HEK293T (cell line): Measurements from ENCODE around the gene ZNF211.

Experiments
- BHLHE40 ChIP-seq: fragments of 450-650 bp; IDR thresholded peaks from 2 replicates; pipeline ENCODE4 v1.6.1; 2016; ENCODE audit warnings: mild to moderate bottlenecking, moderate library complexity, borderline replicate concordance
- CTBP1 ChIP-seq: fragments of 450-650 bp; IDR thresholded peaks from 2 replicates; pipeline ENCODE4 v1.6.1; 2016; ENCODE audit warnings: borderline replicate concordance
- FOXK2 ChIP-seq: fragments of 450-650 bp; IDR thresholded peaks from 2 replicates; pipeline ENCODE4 v1.6.1; 2016; ENCODE audit warnings: mild to moderate bottlenecking
- FOXM1 ChIP-seq: fragments of 450-650 bp; IDR thresholded peaks from 2 replicates; pipeline ENCODE4 v1.6.1; 2017; ENCODE audit warnings: mild to moderate bottlenecking, borderline replicate concordance
- HDGF ChIP-seq: fragments of 450-650 bp; IDR thresholded peaks from 2 replicates; pipeline ENCODE4 v1.6.1; 2017; ENCODE audit warnings: antibody characterized with exemption, borderline replicate concordance
- LEF1 ChIP-seq: fragments of 450-650 bp; IDR thresholded peaks from 2 replicates; pipeline ENCODE4 v1.6.1; 2017; ENCODE audit warnings: mild to moderate bottlenecking, borderline replicate concordance
- NFRKB ChIP-seq: fragments of 450-650 bp; IDR thresholded peaks from 2 replicates; pipeline ENCODE4 v1.6.1; 2016; ENCODE audit warnings: mild to moderate bottlenecking, moderate library complexity
- TARDBP ChIP-seq: fragments of 450-650 bp; IDR thresholded peaks from 2 replicates; pipeline ENCODE4 v1.6.1; 2016
- ZNF384 ChIP-seq: fragments of 450-650 bp; IDR thresholded peaks from 2 replicates; pipeline ENCODE4 v1.6.1; 2016
- TF ChIP-seq, protein P1 (sequence below): fragments of 450-650 bp; IDR thresholded peaks from 2 replicates; pipeline ENCODE4 v1.6.1; 2016

DNA sequence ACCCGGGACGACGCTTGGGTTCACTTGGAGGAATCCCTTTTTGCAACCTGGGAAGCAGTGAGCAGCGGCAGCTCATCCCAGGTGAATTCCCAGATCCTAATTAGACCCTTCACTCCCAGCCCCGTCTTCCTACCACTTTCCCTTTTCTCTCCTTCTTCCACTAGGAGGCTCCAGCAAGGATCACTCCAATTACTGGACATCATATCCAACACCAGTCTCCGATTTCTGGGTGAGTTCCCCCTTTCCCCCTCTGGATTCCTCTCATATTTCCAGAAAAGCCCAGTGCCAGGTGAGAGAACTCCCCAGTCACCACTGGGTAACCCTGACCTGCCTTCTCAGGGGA, 18.7 kb downstream of the ZNF211 start:
- no peak for TF ChIP-seq FOXK2
- TF ChIP-seq, protein P1, sequence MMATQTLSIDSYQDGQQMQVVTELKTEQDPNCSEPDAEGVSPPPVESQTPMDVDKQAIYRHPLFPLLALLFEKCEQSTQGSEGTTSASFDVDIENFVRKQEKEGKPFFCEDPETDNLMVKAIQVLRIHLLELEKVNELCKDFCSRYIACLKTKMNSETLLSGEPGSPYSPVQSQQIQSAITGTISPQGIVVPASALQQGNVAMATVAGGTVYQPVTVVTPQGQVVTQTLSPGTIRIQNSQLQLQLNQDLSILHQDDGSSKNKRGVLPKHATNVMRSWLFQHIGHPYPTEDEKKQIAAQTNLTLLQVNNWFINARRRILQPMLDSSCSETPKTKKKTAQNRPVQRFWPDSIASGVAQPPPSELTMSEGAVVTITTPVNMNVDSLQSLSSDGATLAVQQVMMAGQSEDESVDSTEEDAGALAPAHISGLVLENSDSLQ: no peak
- no peak for TF ChIP-seq BHLHE40
- no peak for TF ChIP-seq LEF1
- no peak for TF ChIP-seq HDGF
- no peak for TF ChIP-seq TARDBP
- TF ChIP-seq NFRKB: no peak
- TF ChIP-seq ZNF384: no peak
- TF ChIP-seq FOXM1: no peak
- TF ChIP-seq CTBP1: no peak
